ENCODE results near the gene AFF3.

The AFF3 gene

GRCh38 chr2:100043891-100044255 is 98.5 kb downstream of the AFF3 start:
- no peak for DNase-seq (ENCODE audit: low spot score)
- in situ Hi-C loops (cut with MboI; ENCODE audit: low sequenced_read_pairs, unreplicated experiment) = no loop called here
- TF ChIP-seq, protein P1, sequence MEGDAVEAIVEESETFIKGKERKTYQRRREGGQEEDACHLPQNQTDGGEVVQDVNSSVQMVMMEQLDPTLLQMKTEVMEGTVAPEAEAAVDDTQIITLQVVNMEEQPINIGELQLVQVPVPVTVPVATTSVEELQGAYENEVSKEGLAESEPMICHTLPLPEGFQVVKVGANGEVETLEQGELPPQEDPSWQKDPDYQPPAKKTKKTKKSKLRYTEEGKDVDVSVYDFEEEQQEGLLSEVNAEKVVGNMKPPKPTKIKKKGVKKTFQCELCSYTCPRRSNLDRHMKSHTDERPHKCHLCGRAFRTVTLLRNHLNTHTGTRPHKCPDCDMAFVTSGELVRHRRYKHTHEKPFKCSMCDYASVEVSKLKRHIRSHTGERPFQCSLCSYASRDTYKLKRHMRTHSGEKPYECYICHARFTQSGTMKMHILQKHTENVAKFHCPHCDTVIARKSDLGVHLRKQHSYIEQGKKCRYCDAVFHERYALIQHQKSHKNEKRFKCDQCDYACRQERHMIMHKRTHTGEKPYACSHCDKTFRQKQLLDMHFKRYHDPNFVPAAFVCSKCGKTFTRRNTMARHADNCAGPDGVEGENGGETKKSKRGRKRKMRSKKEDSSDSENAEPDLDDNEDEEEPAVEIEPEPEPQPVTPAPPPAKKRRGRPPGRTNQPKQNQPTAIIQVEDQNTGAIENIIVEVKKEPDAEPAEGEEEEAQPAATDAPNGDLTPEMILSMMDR (IDR thresholded peaks at IDR 0.05; ENCODE audit: borderline replicate concordance, control extremely low read depth, extremely low read depth, insufficient read depth, missing control alignments) = no peak

GRCh38 chr2:100043081-100043890 is 99.1 kb downstream of the AFF3 start:
- no peak for DNase-seq (ENCODE audit: low spot score)
- TF ChIP-seq, protein P1 (IDR thresholded peaks at IDR 0.05; ENCODE audit: borderline replicate concordance, control extremely low read depth, extremely low read depth, insufficient read depth, missing control alignments) = no peak
- in situ Hi-C loops (cut with MboI; ENCODE audit: low sequenced_read_pairs, unreplicated experiment) = no loop called here

DNA sequence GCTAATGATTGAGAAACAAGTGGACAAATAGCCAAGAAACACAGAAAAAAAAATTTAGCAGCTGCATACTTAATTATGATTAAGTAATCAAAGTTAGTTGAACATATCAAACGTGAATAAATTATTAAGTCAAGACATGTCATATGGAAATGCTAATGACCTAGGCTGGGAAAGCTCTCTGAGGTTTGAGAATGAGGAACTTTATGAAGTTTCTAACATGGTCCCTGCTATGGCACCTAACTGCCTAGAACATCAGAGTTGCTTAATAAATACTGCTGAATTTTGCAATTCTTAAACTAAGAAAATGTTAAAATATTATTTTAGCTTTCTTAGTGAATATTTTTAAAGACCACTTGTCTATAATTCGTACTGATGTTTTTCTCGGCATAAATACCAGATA is 99.8 kb downstream of the AFF3 start:
- no peak for DNase-seq (ENCODE audit: low spot score)
- in situ Hi-C loops (cut with MboI; ENCODE audit: low sequenced_read_pairs, unreplicated experiment) = no loop called here
- TF ChIP-seq, protein P1 (IDR thresholded peaks at IDR 0.05; ENCODE audit: borderline replicate concordance, control extremely low read depth, extremely low read depth, insufficient read depth, missing control alignments) = no peak

DNA sequence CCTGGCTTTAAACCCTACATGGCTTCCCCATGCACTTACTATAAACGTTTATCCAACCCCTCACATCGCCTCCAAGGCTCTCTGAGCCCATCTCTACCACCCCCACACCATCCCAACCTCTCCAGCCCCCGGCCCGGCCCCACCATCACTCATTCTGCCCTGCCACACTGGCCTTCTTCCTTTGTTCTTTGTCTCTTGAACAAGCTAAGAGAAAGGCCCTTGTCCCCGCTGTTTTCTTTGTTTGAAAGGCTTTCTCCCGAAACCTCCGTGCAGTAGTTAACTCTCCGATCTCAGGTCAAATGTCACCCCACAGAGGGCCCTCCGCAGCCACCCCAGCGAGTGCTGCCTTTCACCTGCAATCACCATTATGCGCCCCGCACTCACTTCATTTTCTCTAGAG is 100.4 kb downstream of the AFF3 start:
- in situ Hi-C loops (cut with MboI; ENCODE audit: low sequenced_read_pairs, unreplicated experiment) = no loop called here
- TF ChIP-seq, protein P1 (IDR thresholded peaks at IDR 0.05; ENCODE audit: borderline replicate concordance, control extremely low read depth, extremely low read depth, insufficient read depth, missing control alignments) = no peak

DNA sequence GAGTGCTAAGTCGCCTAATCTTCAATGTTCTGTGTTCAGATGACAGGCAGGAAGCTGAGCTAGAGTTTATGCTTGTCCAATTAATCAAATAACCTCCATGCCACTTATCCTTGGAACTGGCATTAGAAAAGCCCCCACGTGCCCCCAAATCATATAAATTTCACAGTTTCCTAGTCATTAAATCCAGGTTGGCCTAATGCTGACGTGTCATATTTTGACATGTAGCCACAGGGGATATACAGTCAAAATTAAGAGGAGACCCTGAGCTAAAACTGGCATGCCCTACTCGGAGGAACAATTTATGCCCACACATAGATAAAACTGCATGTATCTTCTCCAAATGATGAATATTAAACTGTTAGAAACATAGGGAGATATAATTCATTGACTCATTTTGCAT is 101.0 kb downstream of the AFF3 start:
- TF ChIP-seq, protein P1 (IDR thresholded peaks at IDR 0.05; ENCODE audit: borderline replicate concordance, control extremely low read depth, extremely low read depth, insufficient read depth, missing control alignments) = no peak
- DNase-seq (ENCODE audit: low spot score) = no peak
- in situ Hi-C loops (cut with MboI; ENCODE audit: low sequenced_read_pairs, unreplicated experiment) = no loop called here

More for the DNA sequence above, 100.4 kb downstream of the AFF3 start:
- DNase-seq (ENCODE audit: low spot score) = no peak

DNA sequence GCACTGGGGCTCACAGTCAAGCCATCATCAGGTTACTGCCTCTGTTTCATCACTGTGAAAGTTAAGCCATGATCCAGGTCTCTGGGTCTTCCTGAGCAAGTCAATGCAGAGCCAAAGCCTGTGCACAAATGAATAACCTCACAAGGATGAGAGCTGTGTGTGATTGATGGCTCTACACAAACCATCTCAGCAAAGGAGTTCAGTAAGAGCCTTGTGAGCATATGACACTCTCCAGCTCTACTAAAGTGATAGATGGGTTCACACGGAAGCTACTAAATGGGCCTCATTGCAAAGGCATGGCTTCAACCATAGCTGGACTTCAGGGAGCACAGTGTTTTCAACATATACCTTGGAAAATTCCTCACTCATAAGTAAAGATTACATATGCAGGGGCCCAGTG is 101.5 kb downstream of the AFF3 start:
- DNase-seq (ENCODE audit: low spot score) = no peak
- TF ChIP-seq, protein P1 (IDR thresholded peaks at IDR 0.05; ENCODE audit: borderline replicate concordance, control extremely low read depth, extremely low read depth, insufficient read depth, missing control alignments) = no peak
- in situ Hi-C loops (cut with MboI; ENCODE audit: low sequenced_read_pairs, unreplicated experiment) = no loop called here

Data from GM13976 (cell line).